IPS-11a (cell line): Measurements from ENCODE around the gene EIF2S3.

Source experiments
- H3K4me3 ChIP-seq: one replicate; pipeline ENCODE4 v1.5.1; 2013; ENCODE audit warnings: low read depth, low read length, control low read depth

The EIF2S3 gene

GRCh38 chrX:24125028-24125612 lies 70.4 kb downstream of the EIF2S3 start:
- H3K4me3 ChIP-seq = no peak overlapping the region
